Measurements from ENCODE around the gene CUBN.

CUBN gene

GRCh38 chr10:17129741-17130140 lies at the start of gene CUBN:
Gene CUBN, minus strand, starts transcription at chr10:17129811. Its CDS starts 46 bp downstream, at chr10:17129765.
- Histone ChIP-seq H3K4me3 (no peak within 1 kb of the TSS), H3K4me1 (no peaks in the 10 kb centered on the region), H3K27ac (no peak within 1 kb of the TSS), H3K9me3 (no peaks in the 10 kb centered on the region), H3K36me3 (no peaks in the 10 kb centered on the region), H3K27me3 (no peaks in the 10 kb centered on the region)
- no peak for DNase-seq
- intact Hi-C loops (cut with DNase I; ENCODE audit: low total_unique reads): no loop called here
- TF ChIP-seq CTCF (IDR thresholded peaks at IDR 0.05): no peak

GRCh38 chr10:17179002-17179401 lies 49.4 kb upstream of the CUBN start:
- no peak overlapping the region for H3K4me3 ChIP-seq
- H3K9me3 ChIP-seq: no peaks in the 10 kb centered on the region
- H3K36me3 ChIP-seq: no peaks in the 10 kb centered on the region
- no peaks in the 10 kb centered on the region for H3K27me3 ChIP-seq
- DNase-seq: no peak
- no peak overlapping the region for H3K27ac ChIP-seq
- intact Hi-C loops (cut with DNase I; ENCODE audit: low total_unique reads): no loop called here
- TF ChIP-seq CTCF (IDR thresholded peaks at IDR 0.05): no peak
- H3K4me1 ChIP-seq: peaks cover 0 to 43% (median 13%) of the 10 kb centered on the region in 4 donors

GRCh38 chr10:17178006-17178405 lies 48.4 kb upstream of the CUBN start:
- H3K4me3 ChIP-seq: no peak overlapping the region
- H3K27me3 ChIP-seq: no peaks in the 10 kb centered on the region
- no peak overlapping the region for H3K27ac ChIP-seq
- H3K4me1 ChIP-seq: peaks cover 0 to 43% (median 13%) of the 10 kb centered on the region in 4 donors
- intact Hi-C loops (cut with DNase I; ENCODE audit: low total_unique reads): no loop called here
- DNase-seq: no peak
- H3K36me3 ChIP-seq: no peaks in the 10 kb centered on the region
- TF ChIP-seq CTCF (IDR thresholded peaks at IDR 0.05): no peak
- H3K9me3 ChIP-seq: no peaks in the 10 kb centered on the region

- H3K27me3 ChIP-seq: no peaks in the 10 kb centered on the region
- H3K4me1 ChIP-seq: peaks cover 0 to 43% (median 11%) of the 10 kb centered on the region in 4 donors
- no peak for DNase-seq
- no peak overlapping the region for H3K27ac ChIP-seq
- no peaks in the 10 kb centered on the region for H3K36me3 ChIP-seq
- H3K9me3 ChIP-seq: no peaks in the 10 kb centered on the region
- no peak overlapping the region for H3K4me3 ChIP-seq
- intact Hi-C loops (cut with DNase I; ENCODE audit: low total_unique reads): no loop called here
- no peak for TF ChIP-seq CTCF (IDR thresholded peaks at IDR 0.05)
Observed at GRCh38 chr10:17177014-17177413, 47.4 kb upstream of the CUBN start.

- H3K36me3 ChIP-seq: no peaks in the 10 kb centered on the region
- intact Hi-C loops (cut with DNase I; ENCODE audit: low total_unique reads): no loop called here
- H3K4me3 ChIP-seq: no peak overlapping the region
- H3K4me1 ChIP-seq: peaks cover 0 to 44% (median 8%) of the 10 kb centered on the region in 4 donors
- H3K27ac ChIP-seq: peak overlapping the region in 1 of 2 donors; percentile 24
- H3K9me3 ChIP-seq: no peaks in the 10 kb centered on the region
- H3K27me3 ChIP-seq: no peaks in the 10 kb centered on the region
- no peak for TF ChIP-seq CTCF (IDR thresholded peaks at IDR 0.05)
- DNase-seq: no peak
Observed at GRCh38 chr10:17176091-17176490, 46.5 kb upstream of the CUBN start.

- peak overlapping the region; percentile 14 to 20 for H3K4me3 ChIP-seq
- no peaks in the 10 kb centered on the region for H3K27me3 ChIP-seq
- TF ChIP-seq CTCF (IDR thresholded peaks at IDR 0.05): no peak
Observed at GRCh38 chr10:17175551-17175950, 45.9 kb upstream of the CUBN start.

More at GRCh38 chr10:17175551-17175950, 45.9 kb upstream of the CUBN start:
- no peak for DNase-seq
- Histone ChIP-seq H3K27ac (peak overlapping the region; percentile 24 to 47), H3K36me3 (no peaks in the 10 kb centered on the region), H3K9me3 (no peaks in the 10 kb centered on the region), H3K4me1 (peaks cover 0 to 49% (median 8%) of the 10 kb centered on the region in 4 donors)
- intact Hi-C loops (cut with DNase I; ENCODE audit: low total_unique reads): no loop called here
